RWPE1 (cell line): ENCODE results near the gene PRPF8.

Source experiments
- CTCF ChIA-PET: fragments of 350-600 bp; sonication (Branson Sonifier 250); formaldehyde crosslinking; extraction: SDS; loops from one replicate; lab custom pipeline; 2021; lab: Yijun Ruan, JAX
- POLR2A ChIA-PET: fragments of 400-600 bp; formaldehyde crosslinking; extraction: SDS; loops from one replicate; lab custom pipeline; 2020; ENCODE audit warnings: antibody characterized with exemption; ENCODE audit not compliant: low non-redundant PET; lab: Yijun Ruan, JAX
- DNase-seq: peaks from one replicate; pipeline ENCODE4 v3.0.0; 2012; ENCODE audit warnings: low spot score
- H3K27ac ChIP-seq: fragments of 450-650 bp; 2 replicates; pipeline ENCODE4 v1.5.1; 2017
- TF ChIP-seq, protein P1 (sequence below): fragments of 450-650 bp; conservative IDR thresholded peaks from 2 replicates; pipeline ENCODE4 v1.5.1; 2017; ENCODE audit warnings: low read depth, mild to moderate bottlenecking

The PRPF8 gene

GRCh38 chr17:1629504-1630310, 55.0 kb downstream of the PRPF8 start:
- DNase-seq, result no peak
- TF ChIP-seq, protein P1, sequence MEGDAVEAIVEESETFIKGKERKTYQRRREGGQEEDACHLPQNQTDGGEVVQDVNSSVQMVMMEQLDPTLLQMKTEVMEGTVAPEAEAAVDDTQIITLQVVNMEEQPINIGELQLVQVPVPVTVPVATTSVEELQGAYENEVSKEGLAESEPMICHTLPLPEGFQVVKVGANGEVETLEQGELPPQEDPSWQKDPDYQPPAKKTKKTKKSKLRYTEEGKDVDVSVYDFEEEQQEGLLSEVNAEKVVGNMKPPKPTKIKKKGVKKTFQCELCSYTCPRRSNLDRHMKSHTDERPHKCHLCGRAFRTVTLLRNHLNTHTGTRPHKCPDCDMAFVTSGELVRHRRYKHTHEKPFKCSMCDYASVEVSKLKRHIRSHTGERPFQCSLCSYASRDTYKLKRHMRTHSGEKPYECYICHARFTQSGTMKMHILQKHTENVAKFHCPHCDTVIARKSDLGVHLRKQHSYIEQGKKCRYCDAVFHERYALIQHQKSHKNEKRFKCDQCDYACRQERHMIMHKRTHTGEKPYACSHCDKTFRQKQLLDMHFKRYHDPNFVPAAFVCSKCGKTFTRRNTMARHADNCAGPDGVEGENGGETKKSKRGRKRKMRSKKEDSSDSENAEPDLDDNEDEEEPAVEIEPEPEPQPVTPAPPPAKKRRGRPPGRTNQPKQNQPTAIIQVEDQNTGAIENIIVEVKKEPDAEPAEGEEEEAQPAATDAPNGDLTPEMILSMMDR, result peak; percentile 60
- peak overlapping the region; percentile 89 for H3K27ac ChIP-seq
- ChIA-PET CTCF (interaction anchor here (0.6 to 3.4 kb wide), 26 partner anchors 8 to 216 kb away, joined by 3 to 55 read pairs (median 4); partner anchors contain the start of genes PITPNA and RILP), POLR2A (interaction anchor here (1.2 kb wide), 1 partner anchor 52 kb away, joined by 5 read pairs; no protein-coding TSS in a partner anchor)

DNA sequence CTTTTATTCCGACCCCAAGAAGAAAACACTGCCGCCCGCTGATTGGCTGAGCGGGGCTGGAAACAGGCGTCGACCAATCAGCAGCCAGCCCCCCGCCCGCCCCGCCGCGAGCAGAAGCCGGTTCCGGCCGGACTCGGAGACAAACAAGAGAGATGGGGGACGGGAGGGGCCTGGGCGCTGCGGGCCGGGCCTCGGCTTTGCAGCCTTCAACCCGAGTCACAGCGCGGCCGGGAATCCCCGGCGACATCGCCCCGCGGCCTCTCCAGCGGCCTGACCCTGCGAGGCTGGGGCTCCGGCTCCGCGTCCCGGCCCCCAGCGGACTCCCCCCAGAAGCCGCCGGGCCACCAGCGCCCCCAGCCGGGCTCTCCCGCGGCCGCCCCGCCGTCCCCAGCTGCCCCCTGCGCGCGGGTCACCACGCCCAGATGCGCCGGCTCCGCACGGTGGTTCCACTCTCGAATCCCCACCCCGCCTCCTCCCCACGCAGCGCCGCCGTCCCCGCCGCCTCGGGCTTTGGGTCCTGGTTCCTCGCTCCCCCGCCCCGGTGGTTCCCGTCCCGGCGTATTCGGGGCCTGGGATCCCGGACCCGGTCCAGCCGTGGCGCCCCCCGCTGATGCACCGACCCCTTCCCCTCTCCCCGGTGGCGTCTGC, 55.7 kb downstream of the PRPF8 start:
- peak overlapping the region; percentile 89 for H3K27ac ChIP-seq
- ChIA-PET POLR2A (no interaction called here), CTCF (interaction anchor here (0.6 to 3.4 kb wide), 14 partner anchors 8 to 168 kb away, joined by 3 to 55 read pairs (median 5); partner anchors contain the start of gene PITPNA)
- DNase-seq, result peak; percentile 100
- TF ChIP-seq, protein P1, result peak; percentile 60

DNA sequence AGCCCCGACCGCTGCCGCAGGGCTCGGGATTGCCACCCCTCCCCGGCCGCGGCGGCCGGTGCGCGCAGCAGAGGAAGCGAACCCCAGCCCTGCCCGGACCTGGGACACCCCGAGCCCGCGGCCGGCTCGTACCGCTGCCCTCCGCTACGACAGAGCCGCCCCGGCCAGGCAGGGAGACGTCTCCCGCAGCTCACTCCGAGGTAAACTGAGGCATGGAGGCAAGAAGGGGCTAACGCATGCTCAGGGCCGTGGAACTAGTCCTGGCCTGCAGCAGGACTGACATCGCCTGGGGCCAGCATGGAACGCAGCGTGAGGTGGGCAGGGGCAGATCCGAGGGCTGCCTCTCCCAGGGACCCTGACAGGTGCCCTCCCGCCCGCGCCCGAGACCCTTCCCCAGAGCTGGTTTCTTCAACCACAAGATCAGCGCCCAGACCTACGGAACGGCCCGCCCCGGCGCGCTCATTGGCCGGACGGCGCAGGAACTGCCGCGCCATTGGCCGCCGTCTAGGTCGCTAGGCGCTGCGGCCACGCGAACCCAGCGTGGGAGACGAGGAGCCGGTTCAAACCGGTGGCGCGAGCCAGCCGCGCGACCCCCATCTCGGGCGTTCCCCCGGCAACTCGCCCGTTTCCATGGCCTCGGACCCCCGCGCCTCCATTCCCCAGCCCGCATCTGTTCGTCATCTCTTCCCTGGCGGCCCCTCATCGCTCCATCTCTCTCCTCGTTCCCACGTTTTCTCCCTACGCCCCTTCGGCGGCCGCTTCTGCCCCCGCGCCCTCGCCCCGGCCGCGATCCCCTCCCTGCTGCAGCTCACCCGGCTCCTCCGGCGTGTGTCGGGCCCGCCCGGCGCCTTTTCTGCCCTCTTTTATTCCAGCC, 56.4 kb downstream of the PRPF8 start, which contains the start of gene SLC43A2:
TSS of gene SLC43A2 (minus strand) at position 853 of the 874 bp plus-strand sequence. CDS start 960 bp downstream, outside the sequence.
- DNase-seq, result peak; percentile 92
- ChIA-PET CTCF (interaction anchor here (1.0 to 3.4 kb wide), 4 partner anchors 21 to 66 kb away, joined by 3 to 55 read pairs (median 10); partner anchors contain the start of gene PITPNA), POLR2A (no interaction called here)
- TF ChIP-seq, protein P1, result no peak
- peak within 1 kb of the TSS; percentile 89 for H3K27ac ChIP-seq

GRCh38 chr17:1627182-1627981, 57.3 kb downstream of the PRPF8 start:
- H3K27ac ChIP-seq, result peak overlapping the region; percentile 89
- DNase-seq, result no peak
- TF ChIP-seq, protein P1, result no peak
- CTCF ChIA-PET, result interaction anchor here (0.8 to 3.4 kb wide), 2 partner anchors 53 kb away, joined by 4 to 55 read pairs; no protein-coding TSS in a partner anchor
- POLR2A ChIA-PET, result no interaction called here

DNA sequence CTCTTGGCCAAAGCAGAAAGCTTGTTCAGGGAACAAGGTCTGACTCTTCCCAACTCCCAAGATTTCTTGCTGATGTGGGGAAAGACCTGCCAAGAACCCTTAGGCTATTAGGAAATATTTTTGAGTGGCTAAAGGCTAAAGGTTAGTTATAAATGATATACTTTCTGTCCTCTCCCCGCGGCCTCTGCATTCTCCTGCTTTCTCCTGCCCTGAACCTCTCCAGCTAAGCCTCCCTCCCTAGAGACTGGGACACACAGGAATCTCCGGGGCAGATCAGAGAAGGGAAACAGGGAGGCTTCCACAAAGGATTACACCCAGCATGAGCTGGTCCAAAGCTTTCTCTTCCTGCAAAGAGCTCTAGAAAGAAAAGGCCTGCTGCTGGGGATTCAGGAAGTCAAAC, 58.3 kb downstream of the PRPF8 start:
- DNase-seq, result no peak
- peak overlapping the region; percentile 46 for H3K27ac ChIP-seq
- ChIA-PET POLR2A (no interaction called here), CTCF (interaction anchor here (0.6 to 1.5 kb wide), 3 partner anchors 52 to 345 kb away, joined by 4 to 6 read pairs (median 4); no protein-coding TSS in a partner anchor)
- TF ChIP-seq, protein P1, result no peak
